H1 (cell line): ENCODE measurements around the gene SECISBP2L. TPM values are rescaled to one million over a fixed set of nuclear protein-coding genes. Genes with fewer than 3 reads are reported as not detected.
A peak's percentile ranks its signal among the peaks of the same experiment; 100 is the strongest.

ENCODE experiments used
- CTCF ChIA-PET: fragments of 300-600 bp; sonication (Branson Sonifier 250); formaldehyde crosslinking; loops from one replicate; lab custom pipeline; 2021; ENCODE audit not compliant: partially characterized antibody; lab: Charles Lee
- POLR2A ChIA-PET: fragments of 300-600 bp; sonication (Branson Sonifier 250); formaldehyde crosslinking; loops from one replicate; lab custom pipeline; 2021; ENCODE audit warnings: inconsistent platforms; ENCODE audit not compliant: partially characterized antibody; lab: Charles Lee
- DNase-seq, 2 experiments: peaks; one replicate each; pipeline versions ENCODE4 v3.0.0 to v3.0.0-alpha.2; 2010 to 2022; ENCODE audit warnings: low spot score in 2 of 2, low read depth in 1 of 2, mixed read lengths in 1 of 2
- FAIRE-seq: peaks from 2 replicates; lab custom pipeline; 2011; peaks lifted over from hg19 to GRCh38; lab: Jason Lieb, UNC
- H2AFZ ChIP-seq: 2 replicates; pipeline ENCODE4 v1.8.1; 2012; ENCODE audit warnings: low read length, inconsistent platforms
- H2AK5ac ChIP-seq: 2 replicates; pipeline ENCODE4 v1.6.1; 2013; ENCODE audit warnings: low read depth, low read length
- H2BK120ac ChIP-seq: replicated peaks from 2 replicates; pipeline ENCODE3; 2013; ENCODE audit warnings: low read depth, low read length, inconsistent platforms
- H2BK12ac ChIP-seq: 2 replicates; pipeline ENCODE4 v1.6.1; 2013; ENCODE audit warnings: low read depth, low read length
- H2BK15ac ChIP-seq: 2 replicates; pipeline ENCODE4 v1.6.1; 2013; ENCODE audit warnings: low read length
- H2BK20ac ChIP-seq: 2 replicates; pipeline ENCODE4 v1.6.1; 2013; ENCODE audit warnings: low read length
- H2BK5ac ChIP-seq: 2 replicates; pipeline ENCODE4 v1.6.1; 2013; ENCODE audit warnings: low read depth, low read length
- H3K14ac ChIP-seq: 2 replicates; pipeline ENCODE4 v1.6.1; 2013; ENCODE audit warnings: inconsistent platforms; ENCODE audit not compliant: insufficient read length
- H3K18ac ChIP-seq: 2 replicates; pipeline ENCODE4 v1.6.1; 2013; ENCODE audit warnings: low read length; ENCODE audit errors: extremely low read depth
- H3K23ac ChIP-seq: 2 replicates; pipeline ENCODE4 v1.6.1; 2013; ENCODE audit warnings: inconsistent platforms; ENCODE audit not compliant: insufficient read length
- H3K23me2 ChIP-seq: 2 replicates; pipeline ENCODE4 v1.6.1; 2013; ENCODE audit warnings: low read depth, low read length
- H3K27ac ChIP-seq: 2 replicates; pipeline ENCODE4 v1.6.1; 2011; ENCODE audit warnings: low read depth, low read length, inconsistent platforms
- H3K27me3 ChIP-seq, 4 experiments: replicated peaks in 1 of 4; 1 replicate in 1 of 4; 2 replicates in 3 of 4; pipeline versions ENCODE4 v1.6.1 to v1.8.1; 2011 to 2013; ENCODE audit warnings: low read length in 3 of 4, mild to moderate bottlenecking in 3 of 4, inconsistent platforms in 2 of 4, mixed read lengths in 2 of 4, moderate library complexity in 1 of 4; ENCODE audit not compliant: control insufficient read depth in 3 of 4, insufficient read depth in 3 of 4; ENCODE audit errors: extremely low read depth in 1 of 4
- H3K36me3 ChIP-seq, 4 experiments: 2 replicates each; pipeline versions ENCODE4 v1.6.1 to v1.8.1; 2011 to 2013; ENCODE audit warnings: mild to moderate bottlenecking in 4 of 4, low read length in 3 of 4, moderate library complexity in 2 of 4, control low read depth in 1 of 4, inconsistent platforms in 1 of 4; ENCODE audit not compliant: insufficient read depth in 4 of 4, control insufficient read depth in 2 of 4
- H3K4ac ChIP-seq: replicated peaks from 2 replicates; pipeline ENCODE3; 2013; ENCODE audit warnings: low read length, low read depth, mixed read lengths, inconsistent platforms; ENCODE audit not compliant: insufficient read length
- H3K4me1 ChIP-seq, 4 experiments: replicated peaks in 1 of 4; 1 replicate in 1 of 4; 2 replicates in 3 of 4; pipeline versions ENCODE4 v1.6.1 to v1.8.1; 2011 to 2013; ENCODE audit warnings: low read length in 3 of 4, inconsistent platforms in 2 of 4, mixed read lengths in 1 of 4; ENCODE audit not compliant: insufficient read depth in 4 of 4, control insufficient read depth in 3 of 4
- H3K4me2 ChIP-seq, 2 experiments: 2 replicates each; pipeline versions ENCODE4 v1.6.1 to v1.8.1; 2011 to 2013; ENCODE audit warnings: low read depth in 2 of 2, low read length in 2 of 2, control low read depth in 1 of 2, inconsistent platforms in 1 of 2, mild to moderate bottlenecking in 1 of 2; ENCODE audit not compliant: insufficient read depth in 1 of 2
- H3K4me3 ChIP-seq, 4 experiments: fragments of 200-600, 300-600 bp in 1 of 4; sonication (generic), shearing (Covaris generic), sonication (Bioruptor Twin) in 1 of 4; 2 replicates each; pipeline versions ENCODE4 v1.5.1 to v1.8.1; 2011 to 2016; ENCODE audit warnings: low read length in 4 of 4, low read depth in 3 of 4, control low read depth in 2 of 4, inconsistent platforms in 2 of 4, mild to moderate bottlenecking in 2 of 4, mixed read lengths in 1 of 4, moderate library complexity in 1 of 4; ENCODE audit not compliant: insufficient read depth in 2 of 4; ENCODE audit errors: extremely low read depth in 1 of 4
- H3K56ac ChIP-seq: replicated peaks from 2 replicates; pipeline ENCODE3; 2013; ENCODE audit warnings: low read depth, mild to moderate bottlenecking, mixed read lengths, low read length, inconsistent platforms; ENCODE audit not compliant: insufficient read length
- H3K79me1 ChIP-seq: 2 replicates; pipeline ENCODE4 v1.6.1; 2013; ENCODE audit warnings: low read depth, low read length, control low read depth
- H3K79me2 ChIP-seq, 2 experiments: 2 replicates each; pipeline versions ENCODE4 v1.6.1 to v1.8.1; 2012 to 2013; ENCODE audit warnings: low read length in 2 of 2, mild to moderate bottlenecking in 2 of 2, inconsistent platforms in 1 of 2; ENCODE audit not compliant: insufficient read depth in 2 of 2, control insufficient read depth in 1 of 2
- H3K9ac ChIP-seq, 4 experiments: replicated peaks in 1 of 4; 1 replicate in 1 of 4; 2 replicates in 3 of 4; pipeline versions ENCODE4 v1.6.1 to v1.8.1; 2011 to 2013; ENCODE audit warnings: low read depth in 3 of 4, low read length in 3 of 4, control low read depth in 2 of 4, mild to moderate bottlenecking in 2 of 4, moderate library complexity in 2 of 4, inconsistent platforms in 1 of 4; ENCODE audit errors: extremely low read depth in 1 of 4
- H3K9me3 ChIP-seq, 2 experiments: 2 replicates each; pipeline versions ENCODE4 v1.6.1 to v1.8.1; 2012 to 2013; ENCODE audit warnings: mild to moderate bottlenecking in 2 of 2, moderate library complexity in 2 of 2, control low read depth in 1 of 2, inconsistent platforms in 1 of 2, low read depth in 1 of 2, low read length in 1 of 2, mixed read lengths in 1 of 2; ENCODE audit not compliant: insufficient read depth in 2 of 2
- H4K20me1 ChIP-seq, 2 experiments: replicated peaks in 1 of 2; 2 replicates each; pipeline versions ENCODE3 to v1.8.1; 2011 to 2013; ENCODE audit warnings: inconsistent platforms in 2 of 2, low read length in 2 of 2, mild to moderate bottlenecking in 1 of 2; ENCODE audit not compliant: insufficient read depth in 2 of 2, control insufficient read depth in 1 of 2
- H4K5ac ChIP-seq: 2 replicates; pipeline ENCODE4 v1.6.1; 2013; ENCODE audit warnings: low read length, low read depth, mixed read lengths, inconsistent platforms; ENCODE audit not compliant: insufficient read length
- H4K8ac ChIP-seq: 2 replicates; pipeline ENCODE4 v1.8.0; 2013; ENCODE audit warnings: mild to moderate bottlenecking, moderate library complexity, low read length, inconsistent platforms; ENCODE audit not compliant: insufficient read depth; ENCODE audit errors: extremely low read depth
- H4K91ac ChIP-seq: replicated peaks from 2 replicates; pipeline ENCODE3; 2013; ENCODE audit warnings: low read length, mixed read lengths, inconsistent platforms; ENCODE audit not compliant: insufficient read length
- BCL11A ChIP-seq, 2 experiments: IDR thresholded peaks; one replicate each; pipeline ENCODE4 v1.6.1; 2011; ENCODE audit warnings: low read depth in 2 of 2, low read length in 2 of 2, mild to moderate bottlenecking in 2 of 2
- CBX8 ChIP-seq: fragments of 300-800, 300-1000 bp; sonication (generic); IDR thresholded peaks from 2 replicates; pipeline ENCODE4 v1.7.1; 2016; ENCODE audit warnings: low read depth, low read length, borderline replicate concordance
- CTBP2 ChIP-seq: IDR thresholded peaks from 2 replicates; pipeline ENCODE4 v1.7.0; 2011; ENCODE audit warnings: borderline replicate concordance, mild to moderate bottlenecking, moderate library complexity, mixed read lengths, low read length; ENCODE audit not compliant: insufficient read depth, insufficient read length
- CTCF ChIP-seq, 3 experiments: IDR thresholded peaks; 1 replicate in 2 of 3; 2 replicates in 1 of 3; pipeline versions ENCODE4 v1.5.1 to v1.6.1; 2011; ENCODE audit warnings: low read length in 3 of 3, mild to moderate bottlenecking in 3 of 3, inconsistent platforms in 2 of 3, low read depth in 1 of 3, moderate library complexity in 1 of 3; ENCODE audit not compliant: insufficient read depth in 1 of 3; ENCODE audit errors: control extremely low read depth in 1 of 3
- JUN ChIP-seq: IDR thresholded peaks from 2 replicates; pipeline ENCODE4 v1.6.1; 2011; ENCODE audit warnings: low read depth, mild to moderate bottlenecking, improper control_type of control experiment, low read length
- JUND ChIP-seq: IDR thresholded peaks from 2 replicates; pipeline ENCODE4 v1.6.1; 2011; ENCODE audit warnings: mild to moderate bottlenecking, improper control_type of control experiment, low read length
- POLR2A ChIP-seq, 2 experiments: IDR thresholded peaks; 1 replicate in 1 of 2; 2 replicates in 1 of 2; pipeline ENCODE4 v1.6.1; 2011; ENCODE audit warnings: low read depth in 2 of 2, low read length in 2 of 2, mild to moderate bottlenecking in 2 of 2; ENCODE audit errors: control extremely low read depth in 1 of 2
- RNF2 ChIP-seq: fragments of 200-900, 300-1000 bp; sonication (generic); IDR thresholded peaks from 2 replicates; pipeline ENCODE4 v1.7.1; 2016; ENCODE audit warnings: borderline replicate concordance, low read depth, mild to moderate bottlenecking, antibody characterized with exemption, low read length; ENCODE audit not compliant: poor library complexity, severe bottlenecking; ENCODE audit errors: missing control alignments
- WGBS, 2 experiments: shearing (Covaris generic) in 1 of 2; methylation state at CpG; one replicate each; pipeline versions ENCODE4 v1.1.6 to v1.1.7; 2013 to 2015; ENCODE audit warnings: low lambda C conversion rate in 2 of 2, mixed read lengths in 2 of 2, inconsistent platforms in 1 of 2, low coverage in 1 of 2, missing lambda C conversion rate in 1 of 2; ENCODE audit not compliant: insufficient replicate concordance in 2 of 2, insufficient coverage in 1 of 2, insufficient read length in 1 of 2; ENCODE audit errors: extremely low coverage in 1 of 2, missing lambda C conversion rate in 1 of 2; 5-methylcytosine and 5-hydroxymethylcytosine counted together
- polyA plus RNA-seq, 7 experiments: library from polyadenylated mRNA; depleted of rRNA in 3 of 7; stranded (reverse) in 5 of 7; unstranded in 2 of 7; fragments of >200 nt in 5 of 7; fragments of 200-250 nt in 2 of 7; gene quantifications; 1 replicate in 5 of 7; 2 replicates in 1 of 7; 4 replicates in 1 of 7; pipeline versions ENCODE4 v1.2.1 to v1.2.3, GENCODE V29; 2011 to 2013; ENCODE audit warnings: missing spikeins in 2 of 7, mixed read lengths in 2 of 7
- total RNA-seq: library from RNA; stranded (reverse); fragmentation: NEBNext Ultra II Directional; extraction: Animal tissue kit (Norgen Biotek cat#: 25700); gene quantifications from 2 replicates; pipeline ENCODE4 v1.2.1, GENCODE V29; 2021
- TF ChIP-seq, protein P1 (sequence below): IDR thresholded peaks from 2 replicates; pipeline ENCODE4 v1.6.1; 2012; ENCODE audit warnings: inconsistent platforms

SECISBP2L gene
- total and polyA plus RNA-seq, 2 of the 8 experiments (the other 6 are each of a cell fraction or from before 2014, with no cell fraction given), result 7.6 to 22.8 TPM

- no peaks in the 10 kb centered on the region for H4K20me1 ChIP-seq
- H3K9me3 ChIP-seq, result no peaks in the 10 kb centered on the region
- peaks cover 0 to 4% (median 0%) of the 10 kb centered on the region in 4 experiments; a peak in 1 of 7 replicates for H3K27me3 ChIP-seq
- H4K91ac ChIP-seq, result no peak overlapping the region
- H3K4ac ChIP-seq, result no peak overlapping the region
- H2BK12ac ChIP-seq, result no peak overlapping the region
- H2AK5ac ChIP-seq, result no peak overlapping the region
- POLR2A ChIA-PET, result interaction anchor here (1.8 to 2.7 kb wide), 2 partner anchors 78 to 113 kb away, joined by 5 to 8 read pairs; no protein-coding TSS in a partner anchor
- no peak overlapping the region for H3K56ac ChIP-seq
- H3K23ac ChIP-seq, result no peak overlapping the region
- no peak overlapping the region for H2BK5ac ChIP-seq
- DNase-seq (no peak), FAIRE-seq (peak; percentile 76)
- H3K79me1 ChIP-seq, result no peaks in the 10 kb centered on the region
- 0 out of 7 replicates have a peak overlapping the region, but pooled peaks of 1 of the 4 experiments have one; percentile 37 for H3K9ac ChIP-seq
- TF ChIP-seq RNF2 (no peak), CTCF (IDR thresholded peaks at IDR 0.05; ENCODE audit: control extremely low read depth in 1 of 3, insufficient read depth in 1 of 3, low read depth in 1 of 3, low read length in 3 of 3) (peak in 2 of 3 experiments; percentile 6 to 21; a peak in 2 of 4 replicates), CTBP2 (no peak), CBX8 (no peak), BCL11A (IDR thresholded peaks at IDR 0.05; ENCODE audit: low read depth in 2 of 2, low read length in 2 of 2) (no peak), JUND (no peak), JUN (no peak), POLR2A (IDR thresholded peaks at IDR 0.05; ENCODE audit: control extremely low read depth in 1 of 2, low read depth in 2 of 2, low read length in 2 of 2) (0 out of 3 replicates have a peak, but pooled peaks of 1 of the 2 experiments have one; percentile 18)
- TF ChIP-seq, protein P1, sequence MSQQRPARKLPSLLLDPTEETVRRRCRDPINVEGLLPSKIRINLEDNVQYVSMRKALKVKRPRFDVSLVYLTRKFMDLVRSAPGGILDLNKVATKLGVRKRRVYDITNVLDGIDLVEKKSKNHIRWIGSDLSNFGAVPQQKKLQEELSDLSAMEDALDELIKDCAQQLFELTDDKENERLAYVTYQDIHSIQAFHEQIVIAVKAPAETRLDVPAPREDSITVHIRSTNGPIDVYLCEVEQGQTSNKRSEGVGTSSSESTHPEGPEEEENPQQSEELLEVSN, result no peak
- no peak overlapping the region for H2BK120ac ChIP-seq
- CTCF ChIA-PET, result interaction anchor here (0.6 to 3.6 kb wide), 18 partner anchors 8 to 436 kb away, joined by 3 to 20 read pairs (median 5); partner anchors contain the start of gene EID1
- H4K8ac ChIP-seq, result no peak overlapping the region
- no peaks in the 10 kb centered on the region for H3K79me2 ChIP-seq
- peaks cover 3% of the 10 kb centered on the region; the same call in 1 of the 2 replicates for H3K23me2 ChIP-seq
- no peaks in the 10 kb centered on the region for H3K36me3 ChIP-seq
- no peak overlapping the region for H2BK20ac ChIP-seq
- WGBS, 2 experiments, result 43% methylated on average over 2 of the region's 2 CpGs; no CpG with 5 or more reads in 1 of the 2 experiments
- no peak overlapping the region for H3K27ac ChIP-seq
- H4K5ac ChIP-seq, result no peak overlapping the region
- no peak overlapping the region for H2AFZ ChIP-seq
- peaks cover 5 to 18% (median 8%) of the 10 kb centered on the region in 4 experiments for H3K4me1 ChIP-seq
- H3K4me2 ChIP-seq, result no peak overlapping the region
- 0 out of 2 replicates have a peak overlapping the region, but pooled peaks have one; percentile 16 for H3K18ac ChIP-seq
- no peak overlapping the region for H3K14ac ChIP-seq
- no peak overlapping the region for H2BK15ac ChIP-seq
- H3K4me3 ChIP-seq, result peak overlapping the region in 1 of 4 experiments; percentile 61; a peak in 1 of 8 replicates
These were observed 71.4 kb downstream of the SECISBP2L start for GRCh38 chr15:48974882-48975281.
